K562 (cell line): Measurements from ENCODE around the gene CCDC33. TPM values are rescaled to one million over a fixed set of nuclear protein-coding genes. Genes with fewer than 3 reads are reported as not detected.

ENCODE experiments used
- ATAC-seq: fragments of 200-7000 bp; cut with Tn5 transposase; 3 replicates; pipeline ENCODE4 v1.9.1; 2020; ENCODE audit warnings: moderate library complexity
- BruUV-seq: library from RNA; stranded (reverse); fragments of 400-500 nt; replicated peaks from 2 replicates; lab custom pipeline; 2021; lab: Mats Ljungman, UMichigan
- CTCF ChIA-PET: fragments of 300-600 bp; formaldehyde crosslinking; extraction: SDS; loops from one replicate; lab custom pipeline; 2021; ENCODE audit warnings: low intra/inter-chr PET ratio; lab: Yijun Ruan, JAX
- POLR2A ChIA-PET: fragments of 300-600, 350-650 bp; sonication (Branson Sonifier 250); formaldehyde crosslinking; extraction: SDS; loops from one replicate; lab custom pipeline; 2021; ENCODE audit warnings: antibody characterized with exemption, inconsistent platforms; lab: Yijun Ruan, JAX
- DNase-seq, 4 experiments: peaks; one replicate each; pipeline versions ENCODE4 v3.0.0 to v3.0.0-alpha.2; 2011 to 2018; ENCODE audit warnings: low spot score in 3 of 4, mixed read lengths in 3 of 4; ENCODE audit errors: extremely low read depth in 1 of 4
- FAIRE-seq: peaks from 2 replicates; lab custom pipeline; 2011; peaks lifted over from hg19 to GRCh38; lab: Jason Lieb, UNC
- H2AFZ ChIP-seq: 2 replicates; pipeline ENCODE4 v1.6.0; 2011; ENCODE audit warnings: low read depth, low read length, control low read depth, inconsistent platforms
- H3K27ac ChIP-seq: fragments of 200-600 bp; 3 replicates; pipeline ENCODE4 v1.8.0; 2011; ENCODE audit warnings: low read depth, mild to moderate bottlenecking, control low read depth, inconsistent platforms, low read length, moderate library complexity, mixed read lengths; ENCODE audit errors: extremely low read depth
- H3K27me3 ChIP-seq, 2 experiments: fragments of 300-600 bp in 1 of 2; 2 replicates in 1 of 2; 3 replicates in 1 of 2; pipeline versions ENCODE4 v1.6.0 to v1.8.0; 2011; ENCODE audit warnings: inconsistent platforms in 2 of 2, low read length in 2 of 2, mild to moderate bottlenecking in 1 of 2, mixed read lengths in 1 of 2, moderate library complexity in 1 of 2; ENCODE audit not compliant: control insufficient read depth in 2 of 2, insufficient read depth in 2 of 2
- H3K36me3 ChIP-seq: fragments of 300-600 bp; 3 replicates; pipeline ENCODE4 v1.8.0; 2011; ENCODE audit warnings: mild to moderate bottlenecking, low read length, inconsistent platforms; ENCODE audit not compliant: control insufficient read depth, insufficient read depth
- H3K4me1 ChIP-seq, 2 experiments: fragments of 200-600 bp in 1 of 2; replicated peaks in 1 of 2; 2 replicates in 1 of 2; 3 replicates in 1 of 2; pipeline versions ENCODE4 v1.5.1 to v1.8.0; 2011; ENCODE audit warnings: inconsistent platforms in 2 of 2, low read length in 2 of 2, mild to moderate bottlenecking in 1 of 2, mixed read lengths in 1 of 2, moderate library complexity in 1 of 2; ENCODE audit not compliant: control insufficient read depth in 2 of 2, insufficient read depth in 2 of 2
- H3K4me2 ChIP-seq: 2 replicates; pipeline ENCODE4 v1.6.1; 2011; ENCODE audit warnings: low read length, control low read depth, inconsistent platforms, mixed read lengths; ENCODE audit not compliant: insufficient read depth
- H3K4me3 ChIP-seq: fragments of 200-600 bp; sonication (generic), shearing (Covaris generic); 2 replicates; pipeline ENCODE4 v1.5.1; 2016; ENCODE audit warnings: control low read depth, inconsistent platforms
- H3K79me2 ChIP-seq: fragments of 200-600 bp; 3 replicates; pipeline ENCODE4 v1.8.0; 2011; ENCODE audit warnings: low read length, inconsistent platforms; ENCODE audit not compliant: control insufficient read depth, insufficient read depth
- H3K9ac ChIP-seq, 2 experiments: 2 replicates each; pipeline versions ENCODE4 v1.6.0 to v1.6.1; 2011; ENCODE audit warnings: low read depth in 2 of 2, low read length in 2 of 2, control low read depth in 1 of 2, inconsistent platforms in 1 of 2, mild to moderate bottlenecking in 1 of 2, mixed read lengths in 1 of 2; ENCODE audit not compliant: insufficient read depth in 1 of 2
- H3K9me1 ChIP-seq: one replicate; pipeline ENCODE4 v1.6.0; 2011; ENCODE audit warnings: inconsistent platforms, mild to moderate bottlenecking, low read length, moderate library complexity; ENCODE audit not compliant: control insufficient read depth, insufficient read depth
- H3K9me3 ChIP-seq: replicated peaks from 2 replicates; pipeline ENCODE4 v1.5.1; 2011; ENCODE audit warnings: low read depth, low read length, inconsistent platforms; ENCODE audit not compliant: control insufficient read depth, insufficient read depth
- H4K20me1 ChIP-seq: replicated peaks from 2 replicates; pipeline ENCODE4 v1.6.1; 2011; ENCODE audit warnings: low read length, inconsistent platforms, mixed read lengths; ENCODE audit not compliant: control insufficient read depth, insufficient read depth
- ATF3 ChIP-seq, 2 experiments: fragments of 450-650 bp in 1 of 2; sonication (generic) in 1 of 2; formaldehyde crosslinking in 1 of 2; IDR thresholded peaks in 1 of 2; conservative IDR thresholded peaks in 1 of 2; 2 replicates each; pipeline versions ENCODE4 v1.6.1 to v1.8.1; 2016 to 2023; ENCODE audit warnings: mild to moderate bottlenecking in 2 of 2, moderate library complexity in 2 of 2, inconsistent platforms in 1 of 2, missing genetic modification reagents in 1 of 2
- C11orf30 ChIP-seq: fragments of 450-650 bp; IDR thresholded peaks from 2 replicates; pipeline ENCODE4 v1.6.1; 2016; ENCODE audit warnings: low read depth, mild to moderate bottlenecking
- CCAR2 ChIP-seq: fragments of 200-400 bp; formaldehyde crosslinking; IDR thresholded peaks from 2 replicates; pipeline ENCODE4 v1.6.1; 2017; ENCODE audit warnings: mild to moderate bottlenecking, low read depth, low read length
- FUS ChIP-seq: fragments of 200-400 bp; formaldehyde crosslinking; optimal IDR thresholded peaks from 2 replicates; pipeline ENCODE3; 2017; ENCODE audit warnings: low read depth, low read length
- ILF3 ChIP-seq: fragments of 450-650 bp; IDR thresholded peaks from 2 replicates; pipeline ENCODE4 v1.6.1; 2018; ENCODE audit warnings: antibody characterized with exemption, mild to moderate bottlenecking, moderate library complexity, borderline replicate concordance
- IRF2 ChIP-seq: sonication (generic); formaldehyde crosslinking; IDR thresholded peaks from 2 replicates; pipeline ENCODE4 v1.8.1; 2022; ENCODE audit warnings: mild to moderate bottlenecking, missing genetic modification reagents
- PTRF ChIP-seq: fragments of 450-650 bp; IDR thresholded peaks from 2 replicates; pipeline ENCODE4 v1.6.1; 2016; ENCODE audit warnings: mild to moderate bottlenecking, missing genetic modification characterization, missing compliant biosample characterization
- RBM14 ChIP-seq: fragments of 200-400 bp; formaldehyde crosslinking; IDR thresholded peaks from 2 replicates; pipeline ENCODE4 v1.6.1; 2018; ENCODE audit warnings: low read depth, mild to moderate bottlenecking, low read length, moderate library complexity, borderline replicate concordance; ENCODE audit not compliant: insufficient read depth
- RBM17 ChIP-seq: fragments of 200-400 bp; formaldehyde crosslinking; IDR thresholded peaks from 2 replicates; pipeline ENCODE4 v1.6.1; 2017; ENCODE audit warnings: low read depth, mild to moderate bottlenecking, low read length, borderline replicate concordance
- THAP12 ChIP-seq: fragments of 250-450 bp; sonication (Bioruptor Pico); IDR thresholded peaks from 2 replicates; pipeline ENCODE4 v1.9.0; 2021; ENCODE audit warnings: mild to moderate bottlenecking, inconsistent platforms
- ZNF175 ChIP-seq: fragments of 200-800 bp; sonication (Bioruptor generic); IDR thresholded peaks from 2 replicates; pipeline ENCODE4 v1.6.1; 2016; ENCODE audit warnings: low read depth, mild to moderate bottlenecking, missing genetic modification characterization, missing compliant biosample characterization
- ZNF354B ChIP-seq: fragments of 250-450 bp; sonication (Bioruptor Pico); IDR thresholded peaks from 2 replicates; pipeline ENCODE4 v1.4.0; 2020
- WGBS: fragments of 100-300 bp; shearing (Covaris generic); methylation state at CpG from one replicate; pipeline ENCODE4 v1.1.6; 2016; ENCODE audit warnings: low coverage, mixed read lengths; ENCODE audit not compliant: insufficient coverage; ENCODE audit errors: missing lambda C conversion rate; 5-methylcytosine and 5-hydroxymethylcytosine counted together
- in situ Hi-C: fragments of 300-500 bp; cut with MboI; formaldehyde crosslinking; loops from 4 replicates; pipeline ENCODE4 v1.15.0; 2018; ENCODE audit warnings: inconsistent platforms, mixed read lengths
- intact Hi-C: fragments of 100-400 bp; cut with micrococcal nuclease; formaldehyde crosslinking; loops from 2 replicates; pipeline ENCODE4 v1.14.2; 2022
- polyA plus RNA-seq, 8 experiments: library from polyadenylated mRNA; depleted of rRNA in 4 of 8; stranded (reverse) in 5 of 8; unstranded in 3 of 8; fragments of >200 nt; fragmentation: Nextera tagmentation in 2 of 8; fragmentation: Illumina TruSeq in 1 of 8; extraction: Ambion mirVana in 2 of 8; extraction: Trizol in 1 of 8; gene quantifications; 2 replicates each; pipeline versions ENCODE4 v1.2.1 to v1.2.3, GENCODE V29; 2011 to 2014; ENCODE audit warnings: inconsistent platforms in 1 of 8, missing spikeins in 1 of 8
- total RNA-seq, 7 experiments: library from RNA; depleted of rRNA in 6 of 7; stranded (reverse); fragments of >200 nt in 6 of 7; fragmentation: Illumina TruSeq in 2 of 7; extraction: Trizol in 2 of 7; gene quantifications; 2 replicates each; pipeline versions ENCODE4 v1.2.1 to v1.2.3, GENCODE V29; 2011 to 2021; ENCODE audit warnings: low replicate concordance in 1 of 7

The CCDC33 gene
- total and polyA plus RNA-seq, 9 of the 15 experiments (the other 6 are each of a cell fraction or from before 2014, with no cell fraction given): 0.08 to 1.1 (median 0.15) TPM; not detected in 4

GRCh38 chr15:74384566-74384880 is 148.4 kb downstream of the CCDC33 start:
- H3K9ac ChIP-seq: peak overlapping the region in 1 of 2 experiments; percentile 70; a peak in 1 of 4 replicates
- H3K4me1 ChIP-seq: peaks cover 43 to 71% of the 10 kb centered on the region in 2 experiments
- peak overlapping the region; percentile 19; the same call in 1 of the 2 replicates for H2AFZ ChIP-seq
- TF ChIP-seq CCAR2 (no peak), RBM14 (no peak), THAP12 (CRISPR knock-in tag) (no peak), RBM17 (no peak), PTRF (tag) (no peak), ILF3 (no peak), C11orf30 (no peak), ZNF175 (CRISPR knock-in tag) (no peak), IRF2 (no peak), FUS (no peak), ATF3 (IDR thresholded peaks at IDR 0.05) (no peak), ATF3 (CRISPR knock-in tag; conservative IDR thresholded peaks at IDR 0.05) (no peak), ZNF354B (no peak)
- POLR2A ChIA-PET: interaction anchor here (0.6 to 3.9 kb wide), 11 partner anchors 17 to 1215 kb away, joined by 3 to 12 read pairs (median 3); partner anchors contain the start of genes ARID3B and SEMA7A
- no peaks in the 10 kb centered on the region for H3K27me3 ChIP-seq
- ATAC-seq (no peak), FAIRE-seq (no peak), DNase-seq (no peak)
- CTCF ChIA-PET: interaction anchor here (5.9 kb wide), 1 partner anchor 54 kb away, joined by 102 read pairs; no protein-coding TSS in a partner anchor
- in situ Hi-C loops: no loop called here
- no peaks in the 10 kb centered on the region for H3K9me3 ChIP-seq
- H3K4me3 ChIP-seq: no peak overlapping the region
- H3K4me2 ChIP-seq: no peak overlapping the region
- H3K79me2 ChIP-seq: no peaks in the 10 kb centered on the region
- no peaks in the 10 kb centered on the region for H3K9me1 ChIP-seq
- H3K36me3 ChIP-seq: no peaks in the 10 kb centered on the region
- intact Hi-C loops: no loop called here
- H3K27ac ChIP-seq: no peak overlapping the region
- no TSS peak for BruUV-seq
- H4K20me1 ChIP-seq: no peaks in the 10 kb centered on the region
- 39% methylated on average over 3 of the region's 3 CpGs for WGBS
